ENCODE data around the gene TEDC1.

Gene TEDC1

GRCh38 chr14:105490267-105490571 lies 827 bp upstream of the TEDC1 start (continued):
- TF ChIP-seq CSRNP3 (CRISPR knock-in tag; IDR thresholded peaks at IDR 0.05) (no peak), GLIS3 (CRISPR knock-in tag; IDR thresholded peaks at IDR 0.05) (no peak), ARNTL (CRISPR knock-in tag; IDR thresholded peaks at IDR 0.05; ENCODE audit: borderline replicate concordance, low read depth) (no peak), CREB5 (CRISPR knock-in tag; IDR thresholded peaks at IDR 0.05; ENCODE audit: low read depth) (no peak), CSDC2 (CRISPR knock-in tag; IDR thresholded peaks at IDR 0.05) (no peak)

- TF ChIP-seq POU6F1 (CRISPR knock-in tag; IDR thresholded peaks at IDR 0.05; ENCODE audit: borderline replicate concordance, low read depth) = no peak
- no peak for TF ChIP-seq GLIS3 (CRISPR knock-in tag; IDR thresholded peaks at IDR 0.05)
- TF ChIP-seq ZNF565 (CRISPR knock-in tag; conservative IDR thresholded peaks at IDR 0.05; ENCODE audit: low read depth) = 0 out of 2 replicates have a peak, but pooled peaks have one; percentile 6
- peak; percentile 13 for ATAC-seq
Observed at GRCh38 chr14:105491366-105491973, 424 bp downstream of the TEDC1 start.

GRCh38 chr14:105492031-105492970 lies 1.3 kb downstream of the TEDC1 start:
- ATAC-seq = no peak
- TF ChIP-seq POU6F1 (CRISPR knock-in tag; IDR thresholded peaks at IDR 0.05; ENCODE audit: borderline replicate concordance, low read depth) (no peak), ZC3H10 (CRISPR knock-in tag; IDR thresholded peaks at IDR 0.05) (no peak), TOX (CRISPR knock-in tag; IDR thresholded peaks at IDR 0.05; ENCODE audit: borderline replicate concordance) (no peak), OSR1 (CRISPR knock-in tag; IDR thresholded peaks at IDR 0.05) (no peak), ZFP30 (CRISPR knock-in tag; IDR thresholded peaks at IDR 0.05) (no peak), CSDC2 (CRISPR knock-in tag; IDR thresholded peaks at IDR 0.05) (no peak), GLIS3 (CRISPR knock-in tag; IDR thresholded peaks at IDR 0.05) (no peak), TSHZ2 (CRISPR knock-in tag; IDR thresholded peaks at IDR 0.05) (no peak), BACH2 (CRISPR knock-in tag; IDR thresholded peaks at IDR 0.05; ENCODE audit: borderline replicate concordance) (no peak), RARB (CRISPR knock-in tag; IDR thresholded peaks at IDR 0.05) (no peak), PATZ1 (CRISPR knock-in tag; IDR thresholded peaks at IDR 0.05; ENCODE audit: borderline replicate concordance) (no peak), ZNF70 (CRISPR knock-in tag; IDR thresholded peaks at IDR 0.05) (no peak), ZFP3 (CRISPR knock-in tag; IDR thresholded peaks at IDR 0.05) (no peak), ISL1 (CRISPR knock-in tag; IDR thresholded peaks at IDR 0.05) (no peak), CREB5 (CRISPR knock-in tag; IDR thresholded peaks at IDR 0.05; ENCODE audit: low read depth) (no peak), ZNF8 (CRISPR knock-in tag; IDR thresholded peaks at IDR 0.05) (no peak), TCF4 (CRISPR knock-in tag; IDR thresholded peaks at IDR 0.05; ENCODE audit: borderline replicate concordance) (no peak), SNAI2 (CRISPR knock-in tag; IDR thresholded peaks at IDR 0.05) (no peak), PPARA (CRISPR knock-in tag; IDR thresholded peaks at IDR 0.05; ENCODE audit: borderline replicate concordance) (no peak)

Measured in SK-N-SH treated with all-trans-retinoic acid at 6 μM for 48 hours (cell line).